ENCODE results near the gene SNRNP40.

SNRNP40 gene

DNA sequence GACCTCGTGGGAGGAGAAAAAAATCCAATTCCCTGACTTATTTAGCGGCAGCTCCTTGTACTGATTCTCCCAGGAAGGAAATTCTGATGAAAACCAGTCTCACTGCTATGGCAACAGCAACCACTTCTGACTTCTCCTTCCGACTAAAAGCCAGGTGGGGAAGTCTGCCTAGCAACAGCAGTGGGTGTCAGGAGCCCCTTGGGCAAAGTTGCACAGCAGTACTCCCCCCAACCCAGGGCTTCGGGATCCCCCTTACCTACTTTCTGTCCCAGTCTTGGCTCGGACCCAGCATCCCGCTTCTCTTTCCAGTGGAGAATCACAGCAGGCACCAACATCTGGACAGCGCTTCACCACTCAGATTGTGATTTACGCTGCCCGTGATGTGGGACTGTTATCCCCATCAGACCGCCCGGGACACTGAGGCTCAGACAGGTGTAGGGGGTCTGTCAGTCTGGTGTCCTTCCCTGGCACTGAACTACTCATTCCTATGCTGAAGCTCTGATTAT lies 81.5 kb downstream of the SNRNP40 start:
- TF ChIP-seq Cebpa-rat (IDR thresholded peaks at IDR 0.05), result no peak
- no peak overlapping the region for H3K4me3 ChIP-seq
- H3K9ac ChIP-seq, result no peak overlapping the region
- H3K9me3 ChIP-seq (replicated peaks in 1 of 11), result peaks cover 0 to 35% (median 20%) of the 10 kb centered on the region in 11 experiments; a peak in 19 of 22 replicates
- no peak overlapping the region for H3K27ac ChIP-seq
- peaks cover 0 to 8% (median 0%) of the 10 kb centered on the region in 10 experiments; a peak in 2 of 20 replicates for H3K4me1 ChIP-seq
- no peaks in the 10 kb centered on the region for H3K36me3 ChIP-seq
- H3K4me2 ChIP-seq, result no peak overlapping the region
- H3K27me3 ChIP-seq, result no peaks in the 10 kb centered on the region
- H4K20me1 ChIP-seq, result no peaks in the 10 kb centered on the region; a peak in 1 of 22 replicates

DNA sequence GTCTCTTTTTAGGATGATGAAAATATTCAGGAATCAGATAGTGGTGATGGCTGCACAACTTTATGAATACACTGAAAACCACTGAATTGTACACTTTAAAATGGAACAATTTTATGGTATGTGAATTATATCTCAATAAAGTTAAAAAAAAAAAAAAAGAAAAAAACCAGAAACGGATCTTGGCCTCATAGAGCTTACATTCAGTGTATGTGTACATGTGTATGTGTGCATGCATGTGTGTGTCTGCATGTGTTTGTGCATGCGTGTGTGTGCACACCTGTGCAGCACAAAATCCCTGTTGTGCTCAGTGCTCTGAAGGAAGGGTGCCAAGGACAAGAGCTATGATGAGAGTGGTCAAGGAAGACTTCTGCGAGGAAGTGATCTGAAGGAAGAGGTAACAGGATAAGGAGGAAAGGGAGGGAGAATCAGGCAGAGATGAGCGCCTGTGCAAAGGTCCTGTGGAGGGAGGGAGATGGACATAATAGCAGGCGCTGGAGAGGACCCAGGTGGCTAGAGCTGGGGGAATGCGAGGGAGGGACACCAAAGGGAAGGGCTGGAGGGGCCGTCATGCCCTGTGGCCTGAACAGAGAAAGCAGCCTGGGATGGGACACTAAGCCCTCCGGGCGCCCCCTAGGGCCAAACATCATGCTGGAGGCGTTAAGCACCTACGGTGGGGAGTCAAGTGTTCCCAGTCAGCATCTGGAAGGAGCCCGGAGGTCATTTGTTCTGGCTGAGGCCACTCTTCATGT lies 82.1 kb downstream of the SNRNP40 start:
- Histone ChIP-seq H3K9ac (no peak overlapping the region), H3K4me1 (peaks cover 0 to 11% (median 4%) of the 10 kb centered on the region in 10 experiments; a peak in 7 of 20 replicates), H3K27me3 (no peaks in the 10 kb centered on the region), H3K4me2 (no peak overlapping the region), H3K27ac (no peak overlapping the region), H3K4me3 (no peak overlapping the region), H3K36me3 (no peaks in the 10 kb centered on the region), H3K9me3 (replicated peaks in 1 of 11) (peaks cover 0 to 41% (median 20%) of the 10 kb centered on the region in 11 experiments; a peak in 19 of 22 replicates), H4K20me1 (no peaks in the 10 kb centered on the region; a peak in 1 of 22 replicates)
- TF ChIP-seq Cebpa-rat (IDR thresholded peaks at IDR 0.05), result no peak
